Subcutaneous preadipocyte (primary cell): ENCODE measurements around the gene RMDN3. TPM values are rescaled to one million over a fixed set of nuclear protein-coding genes. Genes with fewer than 3 reads are reported as not detected.

Experiments
- small RNA-seq: library from RNA; depleted of rRNA; stranded (forward); fragments of <200 nt; gene quantifications from one replicate; pipeline ENCODE3, GENCODE V24; 2012
- total RNA-seq: library from RNA; depleted of rRNA; stranded (reverse); fragments of >200 nt; gene quantifications from 2 replicates; pipeline ENCODE4 v1.2.3, GENCODE V29; 2012

Gene RMDN3, protein sequence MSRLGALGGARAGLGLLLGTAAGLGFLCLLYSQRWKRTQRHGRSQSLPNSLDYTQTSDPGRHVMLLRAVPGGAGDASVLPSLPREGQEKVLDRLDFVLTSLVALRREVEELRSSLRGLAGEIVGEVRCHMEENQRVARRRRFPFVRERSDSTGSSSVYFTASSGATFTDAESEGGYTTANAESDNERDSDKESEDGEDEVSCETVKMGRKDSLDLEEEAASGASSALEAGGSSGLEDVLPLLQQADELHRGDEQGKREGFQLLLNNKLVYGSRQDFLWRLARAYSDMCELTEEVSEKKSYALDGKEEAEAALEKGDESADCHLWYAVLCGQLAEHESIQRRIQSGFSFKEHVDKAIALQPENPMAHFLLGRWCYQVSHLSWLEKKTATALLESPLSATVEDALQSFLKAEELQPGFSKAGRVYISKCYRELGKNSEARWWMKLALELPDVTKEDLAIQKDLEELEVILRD
- total RNA-seq: 11.5 and 13.2 TPM in 2 replicates

DNA sequence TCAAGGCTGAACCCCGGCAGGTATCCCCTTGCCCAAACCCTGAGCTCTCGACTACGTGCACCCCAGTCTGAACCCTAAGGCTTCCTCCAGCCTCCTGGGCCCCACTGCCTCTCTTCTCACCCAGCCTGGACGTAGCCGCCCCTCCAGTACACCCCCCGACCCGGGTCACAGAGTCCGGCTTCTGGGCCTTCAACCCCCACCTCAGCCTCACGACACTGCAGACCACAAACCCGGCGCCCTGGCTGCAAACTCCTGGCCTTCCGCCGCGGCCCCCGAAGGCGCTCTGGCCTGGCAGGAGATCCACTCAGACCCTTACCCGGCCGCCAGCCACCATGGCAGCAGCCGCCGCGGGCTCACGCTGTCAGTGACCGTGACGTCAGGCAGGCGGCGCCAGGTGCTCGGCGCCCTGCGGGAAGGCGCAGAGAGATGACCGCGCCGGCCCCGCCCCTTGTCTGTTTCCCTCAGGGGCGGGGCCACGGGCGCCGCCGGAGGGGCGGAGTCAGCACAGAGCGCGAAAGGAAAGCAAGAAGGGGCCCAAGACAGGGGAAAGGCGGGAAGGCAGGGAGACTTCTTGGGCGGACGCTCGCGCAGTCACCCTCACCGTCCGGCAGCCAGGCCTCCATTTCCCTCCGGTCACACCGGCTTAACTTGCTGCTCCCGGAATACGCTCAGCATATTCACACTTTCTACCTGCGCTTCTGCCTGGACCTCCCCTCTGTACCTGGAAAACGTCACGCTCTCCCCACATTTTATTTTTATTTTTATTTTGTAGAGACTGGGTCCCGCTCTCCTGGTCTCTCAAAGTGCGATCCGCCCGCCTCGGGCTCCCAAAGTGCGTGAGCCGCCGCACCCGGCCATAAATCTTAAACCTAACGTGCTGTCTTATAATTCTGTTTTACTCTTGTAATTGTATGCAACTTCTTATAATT, at the start of gene RMDN3:
Gene RMDN3 (minus strand): TSS at position 372 of the 929 bp plus-strand sequence. CDS start 471 bp downstream, outside the sequence.

GRCh38 chr15:40769274-40770146, 14.5 kb upstream of the RMDN3 start, which contains the start of gene C15orf62:
Gene C15orf62 (plus strand): TSS chr15:40769980. CDS start chr15:40770496, 516 bp downstream.

DNA sequence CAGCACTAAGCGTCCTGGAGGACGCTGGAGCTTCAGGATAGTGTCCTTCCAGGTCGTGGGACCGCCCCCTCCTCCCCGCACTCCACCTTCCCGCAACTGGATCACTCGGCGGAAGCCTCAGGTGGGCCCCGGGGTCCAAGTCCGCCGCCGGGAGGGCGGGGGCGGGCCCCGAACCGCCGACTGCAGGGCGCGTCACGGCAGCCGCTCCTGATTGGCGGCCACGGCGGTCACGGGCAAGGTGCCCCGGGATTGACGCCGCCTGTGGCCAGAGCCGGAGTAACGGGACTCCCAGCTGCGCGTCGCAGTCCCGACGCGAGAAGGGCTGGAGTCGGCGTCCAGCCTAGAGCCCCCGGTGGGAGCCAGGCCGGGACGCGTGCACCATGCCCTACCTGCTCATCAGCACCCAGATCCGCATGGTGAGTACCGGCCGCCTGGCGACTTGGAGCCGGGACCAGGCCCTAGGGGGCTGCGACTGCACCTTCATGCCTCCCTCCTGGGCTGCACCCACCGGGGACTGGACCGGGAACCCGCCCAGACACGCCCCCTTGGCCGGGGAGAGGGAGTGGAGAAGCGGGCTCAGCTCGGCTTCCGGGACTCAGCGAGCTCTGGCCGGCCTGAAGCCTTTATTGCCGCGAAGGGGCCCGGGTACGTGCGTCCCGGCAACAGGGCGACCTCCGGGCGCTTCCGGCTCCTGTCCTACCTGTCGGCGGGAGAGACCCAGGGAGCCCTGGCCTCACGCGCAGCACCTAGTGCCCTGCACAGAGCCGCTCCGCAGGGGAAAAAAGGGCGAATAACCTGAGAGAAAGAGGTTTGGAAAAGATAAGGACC, 9.0 kb upstream of the RMDN3 start, which contains the start of gene GCHFR:
Gene GCHFR (plus strand): TSS at position 268 of the 828 bp plus-strand sequence. CDS start 113 bp downstream, at position 381.

GRCh38 chr15:40694688-40695468, 60.2 kb downstream of the RMDN3 start, which contains the start of gene RAD51:
Gene RAD51 (plus strand): TSS chr15:40695174. CDS start chr15:40698759, 3,585 bp downstream.

Small RNA genes within 50 kb of the gene (small RNA-seq; reads per million reads assigned to genes)
- gene SUMO2P15: not detected

Other genes starting within 250 kb of the RMDN3 start
- 15.2 and 39.3 TPM in 2 replicates for gene CCDC32, start 190.2 kb downstream of the RMDN3 start, total RNA-seq
- 11.8 and 12.3 TPM in 2 replicates for gene RPUSD2, start 186.0 kb downstream of the RMDN3 start, total RNA-seq
- gene KNL1, start 161.0 kb downstream of the RMDN3 start, total RNA-seq: 20.6 and 40.9 TPM in 2 replicates
- 4.0 and 4.5 TPM in 2 replicates for gene RAD51, start 60.1 kb downstream of the RMDN3 start, total RNA-seq
- gene GCHFR, start 8.8 kb upstream of the RMDN3 start, total RNA-seq: 0.37 and 0.78 TPM in 2 replicates
- not detected in 2 replicates for gene C15orf62, start 14.7 kb upstream of the RMDN3 start, total RNA-seq
- gene ZFYVE19, start 51.8 kb upstream of the RMDN3 start, total RNA-seq: 13.9 and 16.9 TPM in 2 replicates
- 20.5 and 29.0 TPM in 2 replicates for gene DNAJC17, start 52.2 kb upstream of the RMDN3 start, total RNA-seq
- gene PPP1R14D, start 73.5 kb upstream of the RMDN3 start, total RNA-seq: not detected in 2 replicates
- gene SPINT1, start 88.8 kb upstream of the RMDN3 start, total RNA-seq: under 0.01 TPM in 1 of 2 replicates, not detected in the other
- gene RHOV, start 119.0 kb upstream of the RMDN3 start, total RNA-seq: not detected in 2 replicates
- 38.9 and 42.8 TPM in 2 replicates for gene VPS18, start 139.2 kb upstream of the RMDN3 start, total RNA-seq
- gene DLL4, start 174.1 kb upstream of the RMDN3 start, total RNA-seq: not detected in 2 replicates
- gene CHAC1, start 198.2 kb upstream of the RMDN3 start, total RNA-seq: 1.8 TPM in 2 replicates